Activated CD8-positive, alpha-beta memory T cell treated with anti-CD3 and anti-CD28 coated beads, Interleukin-2, amount 50 U/mL, for 24 hours (primary cell): ENCODE results near the gene RLF.

Source experiments
- DNase-seq: peaks from one replicate; pipeline ENCODE4 v3.0.0-alpha.2; 2020; ENCODE audit errors: extremely low read depth

The RLF gene, protein sequence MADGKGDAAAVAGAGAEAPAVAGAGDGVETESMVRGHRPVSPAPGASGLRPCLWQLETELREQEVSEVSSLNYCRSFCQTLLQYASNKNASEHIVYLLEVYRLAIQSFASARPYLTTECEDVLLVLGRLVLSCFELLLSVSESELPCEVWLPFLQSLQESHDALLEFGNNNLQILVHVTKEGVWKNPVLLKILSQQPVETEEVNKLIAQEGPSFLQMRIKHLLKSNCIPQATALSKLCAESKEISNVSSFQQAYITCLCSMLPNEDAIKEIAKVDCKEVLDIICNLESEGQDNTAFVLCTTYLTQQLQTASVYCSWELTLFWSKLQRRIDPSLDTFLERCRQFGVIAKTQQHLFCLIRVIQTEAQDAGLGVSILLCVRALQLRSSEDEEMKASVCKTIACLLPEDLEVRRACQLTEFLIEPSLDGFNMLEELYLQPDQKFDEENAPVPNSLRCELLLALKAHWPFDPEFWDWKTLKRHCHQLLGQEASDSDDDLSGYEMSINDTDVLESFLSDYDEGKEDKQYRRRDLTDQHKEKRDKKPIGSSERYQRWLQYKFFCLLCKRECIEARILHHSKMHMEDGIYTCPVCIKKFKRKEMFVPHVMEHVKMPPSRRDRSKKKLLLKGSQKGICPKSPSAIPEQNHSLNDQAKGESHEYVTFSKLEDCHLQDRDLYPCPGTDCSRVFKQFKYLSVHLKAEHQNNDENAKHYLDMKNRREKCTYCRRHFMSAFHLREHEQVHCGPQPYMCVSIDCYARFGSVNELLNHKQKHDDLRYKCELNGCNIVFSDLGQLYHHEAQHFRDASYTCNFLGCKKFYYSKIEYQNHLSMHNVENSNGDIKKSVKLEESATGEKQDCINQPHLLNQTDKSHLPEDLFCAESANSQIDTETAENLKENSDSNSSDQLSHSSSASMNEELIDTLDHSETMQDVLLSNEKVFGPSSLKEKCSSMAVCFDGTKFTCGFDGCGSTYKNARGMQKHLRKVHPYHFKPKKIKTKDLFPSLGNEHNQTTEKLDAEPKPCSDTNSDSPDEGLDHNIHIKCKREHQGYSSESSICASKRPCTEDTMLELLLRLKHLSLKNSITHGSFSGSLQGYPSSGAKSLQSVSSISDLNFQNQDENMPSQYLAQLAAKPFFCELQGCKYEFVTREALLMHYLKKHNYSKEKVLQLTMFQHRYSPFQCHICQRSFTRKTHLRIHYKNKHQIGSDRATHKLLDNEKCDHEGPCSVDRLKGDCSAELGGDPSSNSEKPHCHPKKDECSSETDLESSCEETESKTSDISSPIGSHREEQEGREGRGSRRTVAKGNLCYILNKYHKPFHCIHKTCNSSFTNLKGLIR (N-terminal part only)

DNA sequence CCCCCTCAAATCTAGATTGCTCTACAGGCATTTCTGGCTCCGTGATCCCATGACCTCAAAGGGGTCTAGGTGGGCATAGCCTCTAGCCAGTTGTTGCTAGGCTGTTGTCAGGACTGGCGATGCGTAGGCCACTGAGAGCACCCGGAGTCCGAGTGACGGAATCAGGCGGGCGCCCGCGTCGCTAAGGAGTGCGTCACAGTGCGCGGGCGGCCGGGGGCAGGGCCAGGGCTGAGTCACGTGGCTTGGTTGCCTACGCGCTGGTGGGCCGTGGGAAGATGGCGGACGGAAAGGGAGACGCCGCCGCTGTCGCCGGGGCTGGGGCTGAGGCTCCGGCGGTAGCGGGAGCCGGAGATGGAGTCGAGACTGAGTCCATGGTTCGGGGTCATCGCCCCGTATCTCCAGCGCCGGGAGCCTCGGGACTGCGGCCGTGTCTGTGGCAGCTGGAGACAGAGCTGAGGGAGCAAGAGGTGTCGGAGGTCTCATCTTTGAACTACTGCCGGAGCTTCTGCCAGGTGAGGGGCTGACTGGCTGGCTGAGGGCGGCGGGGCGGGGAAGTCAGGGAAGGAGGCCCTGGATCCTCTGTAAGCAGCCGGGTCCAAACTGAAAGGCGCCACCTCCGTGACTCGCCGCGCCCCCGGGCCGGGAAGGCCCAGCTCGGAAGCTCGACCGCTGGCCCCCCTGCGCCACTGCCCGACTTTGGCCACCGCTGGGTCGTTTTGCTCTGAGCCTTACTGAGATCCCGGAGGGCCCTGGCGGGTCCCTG lies at the start of gene RLF:
Gene RLF (plus strand): TSS at position 263 of the 763 bp plus-strand sequence. CDS start 13 bp downstream, at position 276.
- peak; percentile 88 for DNase-seq

DNA sequence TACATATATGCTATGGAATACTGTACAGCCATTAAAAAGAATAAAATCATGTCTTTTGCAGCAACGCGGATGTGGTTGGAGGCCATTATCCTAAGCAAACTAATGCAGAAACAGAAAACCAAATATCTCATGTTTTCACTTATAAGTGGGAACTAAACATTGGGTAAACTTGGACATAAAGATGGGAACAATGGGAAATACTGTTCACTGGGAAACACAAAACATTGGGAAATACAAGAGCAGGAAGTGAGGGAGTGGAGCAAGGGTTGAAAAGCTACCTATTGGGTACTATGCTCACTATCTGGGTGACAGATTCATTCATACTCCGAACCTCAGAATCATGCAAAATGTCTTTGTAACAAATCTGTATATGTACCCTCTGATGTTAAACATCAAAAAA lies 46.8 kb upstream of the RLF start:
- no peak for DNase-seq

DNA sequence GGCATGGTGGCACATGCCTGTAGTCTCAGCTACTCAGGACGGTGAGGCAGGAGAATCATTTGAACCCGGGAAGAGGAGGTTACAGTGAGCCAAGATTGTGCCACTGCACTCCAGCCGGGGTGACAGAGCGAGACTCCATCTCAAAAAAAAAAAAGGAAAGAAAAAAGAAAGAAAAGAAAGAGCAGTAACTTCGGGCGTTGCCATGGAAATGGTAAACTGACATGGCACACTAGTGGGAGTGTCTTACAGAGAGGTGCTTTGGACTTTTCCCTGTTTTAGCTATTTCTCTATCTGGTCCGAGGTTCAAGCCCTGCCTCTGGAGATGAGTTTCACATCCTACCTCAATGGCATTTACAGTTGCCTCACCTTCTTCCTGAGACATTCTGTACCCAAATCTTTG lies 41.1 kb upstream of the RLF start:
- no peak for DNase-seq

DNA sequence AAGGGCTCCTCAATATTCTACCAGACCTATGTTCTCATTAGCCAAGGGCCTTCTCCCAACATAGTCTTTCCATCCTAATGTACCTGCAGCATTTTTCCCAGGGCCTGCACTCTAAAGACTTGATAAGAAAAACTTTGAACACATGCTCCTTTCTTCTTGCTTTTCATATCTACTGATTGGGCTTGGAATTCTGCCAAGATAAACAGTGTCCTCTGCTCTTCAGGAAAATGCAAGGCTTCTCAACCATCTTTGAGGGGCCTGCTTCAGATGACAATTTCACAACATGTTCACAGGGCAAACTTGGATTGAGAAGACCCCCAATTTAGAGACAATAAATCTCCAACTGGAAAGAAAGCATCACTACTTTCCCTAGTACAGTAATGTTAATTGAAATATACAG lies 38.3 kb upstream of the RLF start:
- no peak for DNase-seq

DNA sequence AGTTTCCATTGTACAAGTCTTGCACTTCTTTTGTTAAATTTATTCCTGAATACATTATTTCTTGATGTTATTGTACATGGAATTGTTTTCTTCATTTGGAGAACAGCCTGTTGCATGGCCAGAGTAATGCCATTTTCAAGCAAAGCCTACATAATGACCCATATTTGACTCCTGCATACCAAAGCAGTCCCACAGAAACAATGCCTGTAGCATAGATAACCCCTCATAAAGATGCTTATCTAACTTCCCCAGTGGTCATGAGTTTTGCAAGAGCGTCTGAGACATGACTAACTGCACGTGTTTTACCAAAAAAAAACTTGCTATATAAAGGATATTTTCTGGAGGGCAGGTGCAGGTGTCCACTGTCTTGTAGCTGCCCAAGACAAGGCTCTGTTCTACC lies 30.3 kb upstream of the RLF start:
- no peak for DNase-seq

DNA sequence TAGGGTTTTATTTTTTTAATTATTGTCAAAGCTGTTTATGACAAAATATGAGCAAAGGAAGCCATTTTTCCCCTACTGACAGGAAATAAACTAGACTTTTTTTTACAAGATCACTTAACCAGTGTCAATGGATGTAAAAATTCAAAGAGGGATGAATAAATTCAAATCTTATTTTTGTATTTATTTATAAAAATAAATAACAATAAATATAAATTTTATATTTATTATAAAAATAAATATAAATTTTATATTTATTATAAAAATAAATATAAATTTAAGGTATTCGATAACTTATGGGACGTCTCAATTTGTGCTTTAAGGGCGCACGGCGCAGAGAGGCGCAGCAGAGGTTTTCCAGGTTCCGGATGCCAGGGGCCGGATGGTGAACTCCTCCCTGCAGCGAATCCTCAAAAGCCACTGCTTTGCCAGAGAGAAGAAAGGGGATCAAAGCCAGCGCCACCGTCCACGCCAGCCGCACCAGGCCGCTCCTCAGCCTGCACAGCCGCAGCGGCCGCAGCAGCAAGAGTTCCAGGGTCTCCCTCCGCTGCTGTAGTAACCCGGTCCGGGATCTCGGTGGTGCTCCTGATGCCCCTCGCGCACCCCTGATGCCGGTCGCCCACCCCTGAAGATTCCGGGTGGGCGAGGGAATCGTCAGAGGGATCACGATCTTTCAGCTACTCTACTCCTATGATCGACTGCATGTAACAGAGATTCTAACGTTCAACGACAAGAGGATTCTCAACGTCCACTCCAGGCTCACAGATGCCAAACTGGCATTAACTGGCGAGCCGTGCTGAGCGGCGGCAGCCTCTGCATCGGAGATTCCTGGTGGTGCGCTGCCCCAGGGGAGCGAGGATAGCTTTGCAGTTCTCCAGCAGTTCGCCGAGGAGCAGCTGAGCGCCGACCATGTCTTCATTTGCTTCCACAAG lies 28.5 kb upstream of the RLF start:
- no peak for DNase-seq

DNA sequence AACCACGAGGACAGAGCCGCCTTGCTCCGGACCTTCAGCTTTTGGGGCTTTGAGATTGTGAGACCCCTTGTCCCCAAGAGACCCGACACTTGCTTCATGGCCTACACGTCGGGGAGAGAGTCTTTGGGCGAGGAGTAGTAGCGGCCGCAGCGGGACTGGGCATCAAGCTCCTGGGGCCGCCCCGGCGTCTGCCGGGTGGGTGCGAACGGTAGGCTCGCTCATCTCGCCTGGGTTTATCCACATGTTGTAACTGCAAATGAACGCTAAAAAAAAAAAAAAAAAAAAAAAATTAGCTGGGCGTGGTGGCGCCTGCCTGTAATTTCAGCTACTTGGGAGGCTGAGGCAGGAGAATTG lies 27.9 kb upstream of the RLF start:
- no peak for DNase-seq

DNA sequence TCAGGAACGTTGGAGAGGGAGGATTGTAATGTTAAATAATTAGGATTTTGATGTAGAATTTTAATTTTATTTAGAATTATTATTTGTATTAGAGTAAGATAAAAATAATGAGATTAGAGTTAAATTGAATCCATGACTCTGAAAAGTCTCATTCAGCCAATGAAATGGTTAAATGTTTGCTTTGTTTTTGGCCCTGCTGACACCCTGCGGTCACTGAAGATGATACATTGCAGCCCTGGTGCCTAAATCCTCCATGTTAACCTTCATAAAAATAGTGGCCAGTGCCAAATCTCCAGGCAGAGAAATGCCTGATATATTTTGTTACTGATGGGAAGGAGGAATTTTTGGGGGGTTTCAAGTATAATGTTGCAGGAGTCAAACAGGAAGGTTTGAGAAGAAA lies 27.3 kb upstream of the RLF start:
- DNase-seq, result no peak

DNA sequence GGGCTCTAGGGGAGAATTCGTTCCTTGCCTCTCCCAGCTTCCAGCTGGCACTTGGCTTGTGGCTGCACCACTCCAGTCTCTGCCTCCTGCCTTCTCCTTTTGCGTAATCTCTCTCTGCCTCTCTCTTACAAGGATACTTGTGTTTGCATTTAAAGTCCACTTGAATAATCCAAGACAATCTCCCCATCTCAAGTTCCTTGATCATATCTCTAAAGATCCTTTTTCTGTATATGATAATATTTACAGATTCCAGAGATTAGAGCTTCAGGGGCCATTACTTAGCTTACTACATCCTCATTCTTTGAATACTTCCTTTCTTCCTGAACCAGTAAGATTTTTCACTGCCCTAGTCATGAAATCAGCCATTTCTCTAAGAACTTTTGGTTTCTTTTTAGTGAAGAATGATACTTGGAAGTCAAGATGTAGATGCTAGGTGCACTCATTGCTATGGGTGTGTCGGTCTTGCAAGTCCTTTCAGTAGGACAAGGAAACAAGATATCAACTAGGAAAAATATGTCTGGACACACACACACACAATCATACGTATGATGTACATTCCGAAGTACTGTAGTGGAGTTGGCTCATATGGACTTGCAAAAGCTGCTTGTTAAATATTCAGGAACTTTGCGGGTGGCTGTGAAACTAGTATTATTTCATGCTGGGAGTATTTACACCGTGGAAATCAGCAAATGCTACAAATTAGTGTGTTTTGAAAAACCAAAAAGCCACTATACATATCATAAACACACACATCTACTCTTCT lies 20.8 kb upstream of the RLF start:
- no peak for DNase-seq

DNA sequence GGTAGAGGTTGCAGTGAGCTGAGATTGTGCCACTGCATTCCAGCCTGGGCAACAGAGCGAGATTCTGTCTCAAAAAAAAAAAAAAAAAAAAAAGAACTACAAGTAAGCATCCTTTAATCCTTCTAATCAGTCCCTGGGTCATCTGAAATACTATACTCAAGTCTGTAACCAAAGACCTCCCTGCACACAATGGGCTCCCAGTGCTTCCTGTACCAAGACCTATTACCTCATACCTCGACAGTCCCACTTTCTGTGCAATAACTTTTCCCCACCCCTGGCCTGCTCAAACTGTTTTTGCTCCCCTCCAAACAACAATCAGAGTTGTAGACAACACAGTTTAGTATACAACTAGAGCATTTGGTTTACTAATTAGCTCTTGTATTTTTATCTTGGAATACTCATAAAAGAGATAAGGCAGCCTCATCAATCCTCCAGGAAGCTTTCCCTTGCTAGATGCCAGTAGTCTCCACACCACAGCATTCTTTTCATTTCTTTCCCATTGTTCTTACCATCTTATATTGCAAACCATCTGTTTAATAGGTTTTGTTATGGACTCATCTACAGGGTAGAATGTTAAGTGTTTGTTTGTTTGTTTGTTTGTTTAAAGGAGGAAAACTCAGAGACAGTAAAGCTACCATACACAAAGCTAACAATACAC lies 19.2 kb upstream of the RLF start:
- DNase-seq, result no peak

DNA sequence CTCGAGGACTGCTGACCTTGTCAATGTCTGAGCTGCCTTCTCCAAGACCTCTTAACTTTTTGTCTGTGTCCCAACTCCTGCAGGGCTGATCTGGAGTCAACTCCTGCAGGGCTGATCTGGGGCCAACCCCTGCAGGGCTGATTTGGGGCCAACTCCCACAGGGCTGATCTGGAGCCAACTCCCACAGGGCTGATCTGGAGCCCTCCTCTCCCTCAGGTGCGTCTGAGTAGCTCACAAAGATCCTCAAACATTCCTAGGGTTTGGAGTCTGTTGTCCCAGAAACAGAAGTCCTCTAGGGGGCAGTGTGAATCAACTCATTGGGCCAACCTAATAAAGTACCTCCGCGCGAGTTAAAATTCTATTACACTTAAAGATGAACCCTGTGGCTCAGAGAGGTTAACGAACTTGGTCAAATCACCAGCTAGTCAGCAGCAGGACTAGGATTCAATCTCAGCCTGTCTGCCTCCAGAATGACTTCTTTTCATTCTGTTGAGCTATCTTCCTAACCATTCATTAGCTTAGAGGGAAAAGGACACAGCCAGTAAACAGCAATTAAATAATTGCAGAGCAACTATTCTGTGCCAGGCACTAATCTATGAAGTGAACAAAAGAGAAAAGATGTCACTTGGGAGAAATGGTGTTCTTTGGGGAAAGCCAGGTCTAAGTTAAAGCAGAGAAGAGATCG lies 17.2 kb upstream of the RLF start:
- DNase-seq, result peak; percentile 17

DNA sequence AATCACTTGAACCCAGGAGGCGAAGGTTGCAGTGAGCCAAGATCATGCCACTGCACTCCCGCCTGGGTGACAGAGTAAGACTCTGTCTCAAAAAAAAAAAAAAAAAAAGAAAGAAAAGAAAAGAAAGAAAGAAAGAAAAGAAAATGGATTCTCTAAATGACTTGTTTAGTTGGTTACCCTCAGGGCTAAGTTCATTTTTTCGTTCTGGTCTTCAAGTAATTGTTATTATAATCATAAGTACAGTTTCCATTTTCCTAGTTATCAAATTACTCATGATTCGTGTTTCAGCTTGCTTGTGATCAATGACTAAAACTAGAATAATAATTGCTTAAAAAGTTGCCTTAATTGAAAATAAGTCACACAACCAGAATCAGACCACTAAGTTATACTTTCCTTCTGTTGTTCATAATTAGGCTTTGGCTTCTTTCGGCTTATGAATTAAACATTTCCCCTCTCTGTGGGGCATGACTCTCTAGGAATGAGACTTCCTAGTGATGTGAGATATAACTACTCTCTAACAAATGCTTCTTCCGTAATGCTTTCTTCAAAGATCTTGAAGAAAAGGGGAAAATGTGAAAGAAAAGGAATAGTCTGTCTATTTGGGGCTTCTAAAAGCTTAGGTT lies 9.6 kb upstream of the RLF start:
- DNase-seq, result no peak

DNA sequence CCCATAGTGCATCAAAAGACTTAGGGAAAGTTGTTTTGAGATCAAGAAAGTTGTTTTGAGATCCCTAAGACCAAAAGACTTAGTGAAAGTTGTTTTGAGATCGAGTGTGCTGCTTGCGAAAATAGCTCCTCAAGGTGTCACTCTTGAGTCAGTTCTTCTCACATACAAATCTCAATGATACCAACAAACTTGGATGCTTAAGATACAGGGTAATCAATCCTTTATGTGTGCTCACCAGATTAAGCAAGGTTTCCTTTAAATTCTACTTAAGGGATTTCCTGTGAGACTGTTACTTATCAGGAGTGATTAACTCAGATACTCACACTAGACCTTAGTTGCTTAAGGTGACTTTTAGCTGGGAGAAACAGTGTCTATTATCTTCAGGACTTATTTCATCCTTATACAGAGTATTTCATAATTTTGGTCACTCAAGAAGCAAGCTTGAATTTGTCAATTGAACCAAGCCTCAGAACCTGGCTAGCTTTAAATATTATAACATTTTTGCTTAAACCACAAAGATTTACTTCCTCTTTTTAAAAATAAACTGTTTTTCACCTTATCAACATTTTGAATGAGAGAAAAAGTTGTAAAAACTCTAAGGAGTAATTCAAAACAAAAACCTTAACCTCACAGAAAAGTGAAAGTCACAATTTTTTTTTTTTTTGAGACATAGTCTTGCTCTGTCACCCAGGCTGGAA lies 8.0 kb upstream of the RLF start:
- DNase-seq, result no peak

DNA sequence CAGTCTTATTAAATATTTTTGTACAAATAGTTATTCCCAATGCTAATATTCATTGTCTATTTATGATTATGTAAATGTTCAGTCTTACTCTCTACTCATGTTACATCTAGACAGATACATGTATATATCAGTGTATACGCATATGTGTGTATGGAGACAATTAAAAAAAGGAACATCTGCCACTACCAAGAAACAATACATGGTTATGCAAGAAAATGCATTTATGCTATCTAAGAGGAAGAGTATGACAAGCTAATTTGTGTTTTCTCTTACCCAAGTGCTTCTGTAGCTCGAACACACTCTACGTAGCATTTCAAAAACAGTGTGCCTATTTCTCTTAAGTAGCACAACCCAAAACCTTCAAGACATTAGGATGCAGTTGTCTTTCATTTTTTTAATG lies 6.1 kb upstream of the RLF start:
- no peak for DNase-seq

DNA sequence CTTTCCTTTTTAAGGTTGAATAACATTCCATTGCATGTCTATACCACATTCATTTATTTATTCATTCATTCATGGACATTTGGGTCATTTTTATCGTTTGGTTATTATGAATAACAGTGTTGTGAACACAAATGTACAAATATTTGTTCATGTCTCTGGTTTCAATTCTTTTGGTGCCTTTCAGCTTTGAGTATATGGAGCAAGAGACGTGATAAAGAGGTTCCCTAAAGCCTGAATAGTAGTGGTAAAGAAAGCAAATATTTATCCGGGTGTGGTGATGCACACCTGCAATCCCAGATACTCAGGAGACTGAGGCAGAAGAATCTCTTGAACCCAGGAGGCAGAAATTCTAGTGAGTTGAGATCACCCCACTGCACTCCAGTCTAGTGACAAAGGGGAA lies 5.3 kb upstream of the RLF start:
- no peak for DNase-seq

DNA sequence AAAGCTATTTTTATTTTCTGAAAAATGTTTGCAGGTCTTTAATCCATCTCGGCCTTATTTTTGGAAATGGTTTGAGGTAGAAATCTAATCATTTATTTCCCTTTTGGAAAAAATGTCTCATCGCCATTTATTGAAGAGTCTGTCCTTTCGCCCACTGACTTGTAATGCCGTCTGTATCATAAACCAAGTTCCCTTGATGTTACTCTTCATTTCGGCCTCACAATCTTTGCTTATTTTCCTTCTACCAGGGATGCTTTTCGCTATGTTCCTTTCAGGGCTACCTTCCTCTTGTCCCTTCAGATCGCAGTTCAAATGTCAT lies 422 bp upstream of the RLF start:
- DNase-seq, result no peak

DNA sequence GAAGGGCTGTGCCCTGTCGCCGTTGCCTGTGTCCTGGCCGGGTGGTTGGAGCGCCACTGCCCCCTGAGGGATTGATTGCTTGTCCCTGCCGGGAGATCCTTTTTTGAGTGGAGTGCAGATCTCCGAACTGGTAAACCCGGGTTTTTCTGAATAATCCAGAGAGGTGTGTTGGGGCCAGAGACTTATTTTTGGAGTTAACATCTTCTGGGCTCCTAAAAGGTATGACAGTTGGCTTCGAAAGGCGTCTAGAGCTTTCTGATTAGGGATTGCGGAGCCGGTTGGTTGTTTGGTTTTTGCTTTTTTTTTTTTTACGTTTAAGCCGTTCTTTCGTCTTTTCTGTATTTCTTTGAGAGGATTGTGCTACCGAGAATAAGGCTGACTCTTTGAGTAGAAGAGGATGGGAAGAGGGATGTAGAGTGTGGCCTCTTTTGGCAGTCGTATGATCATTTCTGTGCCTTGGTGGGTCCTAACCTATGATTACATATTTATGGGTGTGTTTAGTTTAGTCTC lies 756 bp downstream of the RLF start:
- no peak for DNase-seq
